Activated naive CD8-positive, alpha-beta T cell treated with anti-CD3 and anti-CD28 coated beads, Interleukin-2, amount 10 ng/mL, durations not matched to agents 7 days and 5 days (primary cell): ENCODE data around the gene POLK. TPM values are rescaled to one million over a fixed set of nuclear protein-coding genes. Genes with fewer than 3 reads are reported as not detected.
"Not testable (repeated sequence)": the region's sequence is repeated elsewhere in the genome, so short reads cannot be mapped to it uniquely, and the experiment has no call there.

ENCODE experiments used
- ATAC-seq: fragments of 150-1000 bp; cut with Tn5 transposase; one replicate; pipeline ENCODE4 v1.10.0; 2021; ENCODE audit warnings: low read depth, moderate library complexity
- POLR2A ChIA-PET: fragments of 350-600 bp; sonication (Branson Sonifier 250); formaldehyde crosslinking; loops from one replicate; lab custom pipeline; 2021; ENCODE audit warnings: antibody characterized with exemption; lab: Charles Lee
- DNase-seq: peaks from one replicate; pipeline ENCODE4 v3.0.0; 2021
- H3K27ac Mint-ChIP-seq: one replicate; pipeline ENCODE4 v1.8.0; 2022; ENCODE audit warnings: mild to moderate bottlenecking, mixed read lengths
- H3K27me3 Mint-ChIP-seq: one replicate; pipeline ENCODE4 v1.8.0; 2022; ENCODE audit warnings: mild to moderate bottlenecking, moderate library complexity, mixed read lengths
- H3K36me3 Mint-ChIP-seq: one replicate; pipeline ENCODE4 v1.8.0; 2021; ENCODE audit warnings: mild to moderate bottlenecking, mixed read lengths
- H3K4me1 Mint-ChIP-seq: one replicate; pipeline ENCODE4 v1.8.0; 2021; ENCODE audit warnings: mixed read lengths
- H3K4me3 Mint-ChIP-seq: one replicate; pipeline ENCODE4 v1.8.0; 2022; ENCODE audit warnings: mild to moderate bottlenecking, moderate library complexity, mixed read lengths
- H3K9me3 Mint-ChIP-seq: one replicate; pipeline ENCODE4 v1.8.0; 2021; ENCODE audit warnings: mixed read lengths
- total RNA-seq, 2 experiments: library from RNA; stranded (reverse); gene quantifications; one replicate each; pipeline ENCODE4 v1.2.3, GENCODE V29; 2021

POLK gene
- total RNA-seq, 2 experiments from 2014 or later, result 27.6 to 29.8 TPM

DNA sequence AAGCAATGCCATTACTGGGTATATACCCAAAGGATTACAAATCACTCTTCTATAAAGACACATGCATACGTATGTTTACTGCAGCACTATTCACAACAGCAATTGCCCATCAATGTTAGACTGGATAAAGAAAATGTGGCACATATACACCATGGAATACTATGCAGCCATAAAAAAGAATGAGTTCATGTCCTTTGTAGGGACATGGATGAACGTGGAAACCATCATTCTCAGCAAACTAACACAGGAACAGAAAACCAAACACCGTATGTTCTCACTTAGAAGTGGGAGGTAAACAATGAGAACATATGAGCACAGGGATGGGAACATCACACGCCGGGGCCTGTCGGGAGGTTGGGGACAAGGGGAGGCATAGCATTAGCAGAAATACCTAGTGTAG is 21.8 kb upstream of the POLK start:
- H3K4me1 Mint-ChIP-seq, H3K27ac Mint-ChIP-seq, H3K4me3 Mint-ChIP-seq, H3K27me3 Mint-ChIP-seq, DNase-seq, ATAC-seq, POLR2A ChIA-PET: not testable (repeated sequence)
- H3K9me3 Mint-ChIP-seq, result peaks cover 31% of the 10 kb centered on the region
- H3K36me3 Mint-ChIP-seq, result peaks cover 68% of the 10 kb centered on the region

DNA sequence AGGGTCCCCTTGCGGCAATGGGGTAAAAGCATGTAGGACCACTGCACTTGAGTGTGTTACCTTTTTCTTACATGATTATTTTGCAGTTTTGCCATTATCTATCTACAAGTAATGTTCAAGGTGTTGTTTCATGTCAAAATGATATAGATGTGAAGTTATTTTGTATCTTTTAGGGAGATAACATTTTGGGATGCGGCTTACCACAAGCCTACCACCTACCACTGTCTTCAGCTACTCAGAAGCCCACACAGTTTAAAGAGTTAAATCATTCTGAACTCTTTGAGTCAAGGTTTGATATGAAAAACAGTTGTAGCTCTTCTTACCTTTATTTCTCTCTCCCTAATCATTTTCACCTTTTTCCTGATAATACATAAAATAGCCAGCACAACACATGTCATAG is 20.1 kb upstream of the POLK start:
- H3K36me3 Mint-ChIP-seq, result peaks cover 58% of the 10 kb centered on the region
- no peak overlapping the region for H3K4me3 Mint-ChIP-seq
- POLR2A ChIA-PET, result no interaction called here
- peaks cover 3% of the 10 kb centered on the region for H3K4me1 Mint-ChIP-seq
- no peak for DNase-seq
- no peak overlapping the region for H3K27ac Mint-ChIP-seq
- no peak for ATAC-seq
- H3K27me3 Mint-ChIP-seq, result no peaks in the 10 kb centered on the region
- peaks cover 20% of the 10 kb centered on the region for H3K9me3 Mint-ChIP-seq

DNA sequence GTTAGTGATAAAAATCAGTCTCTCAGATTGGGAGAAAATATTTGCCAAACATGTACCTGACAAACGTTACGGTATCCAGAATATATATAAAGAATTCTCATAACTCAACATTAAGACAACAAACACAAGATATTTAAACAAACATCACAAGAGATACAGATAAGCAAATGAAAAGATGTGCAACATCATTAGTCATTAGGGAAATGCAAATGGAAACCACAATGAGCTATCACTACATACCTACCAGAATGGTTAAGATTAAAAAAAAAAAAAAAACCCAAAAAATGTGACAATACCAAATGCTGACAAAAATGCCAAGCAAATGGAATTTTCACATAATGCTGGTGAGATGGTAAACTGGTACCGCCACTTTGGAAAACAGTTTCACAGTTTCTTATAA is 15.7 kb upstream of the POLK start:
- no peak overlapping the region for H3K27ac Mint-ChIP-seq
- peaks cover 5% of the 10 kb centered on the region for H3K9me3 Mint-ChIP-seq
- peaks cover 3% of the 10 kb centered on the region for H3K4me1 Mint-ChIP-seq
- DNase-seq (no peak), ATAC-seq (no peak)
- POLR2A ChIA-PET, result no interaction called here
- H3K36me3 Mint-ChIP-seq, result peaks cover 61% of the 10 kb centered on the region
- no peaks in the 10 kb centered on the region for H3K27me3 Mint-ChIP-seq
- no peak overlapping the region for H3K4me3 Mint-ChIP-seq

DNA sequence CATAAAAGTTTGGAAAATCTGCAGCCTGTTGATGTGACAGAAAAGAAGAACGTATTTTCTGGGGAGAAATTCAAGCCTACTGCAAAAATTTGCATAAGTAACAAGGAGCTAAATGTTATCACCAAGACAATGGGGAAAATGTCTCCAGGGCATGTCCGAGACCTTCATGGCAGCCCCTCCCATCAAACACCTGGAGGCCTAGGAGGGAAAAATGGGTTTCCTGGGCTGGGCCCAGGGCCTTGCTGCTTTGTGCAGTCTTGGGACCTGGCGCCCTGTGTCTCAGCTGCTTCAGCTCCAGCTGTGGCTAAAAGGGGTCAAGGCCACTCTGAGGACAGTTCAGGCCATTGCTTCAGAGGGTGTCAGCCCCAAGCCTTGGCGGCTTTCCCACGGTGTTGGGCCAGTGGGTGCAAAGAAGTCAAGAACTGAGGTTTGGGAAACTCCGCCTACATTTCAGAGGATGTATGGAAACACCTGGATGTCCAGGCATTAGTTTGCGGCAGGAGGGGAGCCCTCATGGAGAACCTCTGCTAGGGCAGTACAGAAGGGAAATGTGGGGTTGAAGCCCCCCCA is 13.4 kb upstream of the POLK start:
- no peaks in the 10 kb centered on the region for H3K27me3 Mint-ChIP-seq
- POLR2A ChIA-PET, result no interaction called here
- H3K9me3 Mint-ChIP-seq, result peaks cover 5% of the 10 kb centered on the region
- no peak overlapping the region for H3K4me3 Mint-ChIP-seq
- ATAC-seq, result no peak
- peaks cover 3% of the 10 kb centered on the region for H3K4me1 Mint-ChIP-seq
- no peak overlapping the region for H3K27ac Mint-ChIP-seq
- peaks cover 50% of the 10 kb centered on the region for H3K36me3 Mint-ChIP-seq
- no peak for DNase-seq

DNA sequence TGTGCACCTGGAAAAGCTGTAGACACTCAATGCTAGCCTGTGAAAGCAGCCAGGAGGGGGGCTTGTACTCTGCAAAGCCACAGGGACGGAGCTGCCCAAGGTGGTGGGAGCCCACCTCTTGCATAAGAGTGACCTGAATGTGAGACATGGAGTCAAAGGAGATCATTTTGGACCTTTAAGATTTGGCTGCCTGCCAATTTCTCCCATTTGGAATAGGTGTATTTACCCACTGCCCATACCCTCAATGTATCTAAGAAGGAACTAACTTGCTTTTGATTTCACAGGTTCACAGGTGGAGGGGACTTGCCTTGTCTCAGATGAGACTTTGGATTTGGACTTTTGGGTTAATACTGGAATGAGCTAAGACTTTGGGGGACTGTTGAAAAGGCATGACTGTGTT is 12.8 kb upstream of the POLK start:
- peaks cover 53% of the 10 kb centered on the region for H3K36me3 Mint-ChIP-seq
- H3K4me3 Mint-ChIP-seq, ATAC-seq, H3K9me3 Mint-ChIP-seq, H3K27me3 Mint-ChIP-seq, H3K27ac Mint-ChIP-seq, H3K4me1 Mint-ChIP-seq, DNase-seq, POLR2A ChIA-PET: not testable (repeated sequence)

DNA sequence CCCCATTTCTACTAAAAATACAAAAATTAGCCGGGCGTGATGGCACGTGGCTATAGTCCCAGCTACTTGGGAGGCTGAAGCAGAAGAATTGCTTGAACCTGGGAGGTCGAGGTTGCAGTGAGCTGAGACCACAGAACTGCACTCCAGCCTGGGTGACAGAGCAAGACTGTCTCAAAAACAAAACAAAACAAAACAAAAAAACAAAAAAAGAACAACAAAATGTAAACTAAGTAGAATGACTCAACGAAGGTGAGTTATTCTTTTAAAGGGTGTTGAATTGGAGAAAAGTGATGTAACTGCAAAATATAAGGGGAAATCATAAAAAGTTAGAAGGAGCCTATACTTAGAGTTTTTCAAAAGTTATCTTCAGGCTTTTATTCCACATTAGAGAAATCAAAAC is 6.6 kb upstream of the POLK start:
- H3K4me3 Mint-ChIP-seq, DNase-seq, H3K27me3 Mint-ChIP-seq, POLR2A ChIA-PET, H3K9me3 Mint-ChIP-seq, H3K27ac Mint-ChIP-seq, ATAC-seq: not testable (repeated sequence)
- Mint-ChIP-seq H3K4me1 (peaks cover 25% of the 10 kb centered on the region), H3K36me3 (peaks cover 44% of the 10 kb centered on the region)

DNA sequence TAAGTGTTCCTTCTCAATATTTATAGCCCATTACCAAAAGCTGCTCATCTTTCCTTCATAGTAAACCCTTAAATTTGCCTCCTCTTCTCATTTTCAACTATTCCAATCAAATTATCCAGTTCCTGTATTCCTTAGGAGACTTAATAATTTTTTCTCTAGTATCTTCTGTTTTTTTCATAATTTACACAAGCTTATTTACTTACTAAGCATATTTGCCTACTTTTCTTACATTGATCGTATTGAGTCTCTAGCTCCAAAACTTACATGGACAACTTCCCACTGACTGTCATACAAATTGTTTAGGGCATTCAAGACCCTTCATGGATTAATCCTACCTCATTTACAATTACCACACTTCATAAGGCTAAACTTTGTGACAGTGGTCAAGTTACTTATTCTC is 3.9 kb upstream of the POLK start:
- POLR2A ChIA-PET, result no interaction called here
- Mint-ChIP-seq H3K27ac (no peak overlapping the region), H3K4me3 (no peak overlapping the region), H3K27me3 (no peaks in the 10 kb centered on the region), H3K9me3 (no peaks in the 10 kb centered on the region), H3K4me1 (peaks cover 28% of the 10 kb centered on the region), H3K36me3 (peaks cover 30% of the 10 kb centered on the region)
- DNase-seq (no peak), ATAC-seq (no peak)

DNA sequence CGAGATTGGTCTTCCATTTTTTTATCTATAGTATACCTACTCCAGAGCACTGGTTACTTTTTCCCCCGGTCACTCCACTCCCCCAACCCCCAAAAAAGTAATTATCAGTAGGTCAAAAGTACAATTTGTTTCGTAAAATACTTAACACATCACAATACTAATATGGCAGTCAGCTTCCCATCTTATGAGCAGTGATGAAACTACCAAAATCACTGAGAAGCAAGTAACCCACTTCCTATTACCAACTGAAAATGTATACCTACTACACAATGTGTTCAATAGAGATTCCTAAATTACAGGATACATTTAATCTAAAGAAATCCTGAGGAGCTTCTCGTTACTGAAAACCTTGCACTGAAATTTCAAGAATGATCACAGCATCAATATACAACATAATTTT is 2.1 kb upstream of the POLK start:
- H3K27ac Mint-ChIP-seq, result peak overlapping the region; percentile 11
- H3K36me3 Mint-ChIP-seq, result peaks cover 29% of the 10 kb centered on the region
- no peaks in the 10 kb centered on the region for H3K9me3 Mint-ChIP-seq
- ATAC-seq (no peak), DNase-seq (no peak)
- peaks cover 37% of the 10 kb centered on the region for H3K4me1 Mint-ChIP-seq
- peak overlapping the region; percentile 82 for H3K4me3 Mint-ChIP-seq
- H3K27me3 Mint-ChIP-seq, result no peaks in the 10 kb centered on the region
- POLR2A ChIA-PET, result interaction anchor here (0.6 to 1.6 kb wide), 2 partner anchors 195 to 273 kb away, joined by 3 to 7 read pairs; partner anchors contain the start of gene ANKRD31

DNA sequence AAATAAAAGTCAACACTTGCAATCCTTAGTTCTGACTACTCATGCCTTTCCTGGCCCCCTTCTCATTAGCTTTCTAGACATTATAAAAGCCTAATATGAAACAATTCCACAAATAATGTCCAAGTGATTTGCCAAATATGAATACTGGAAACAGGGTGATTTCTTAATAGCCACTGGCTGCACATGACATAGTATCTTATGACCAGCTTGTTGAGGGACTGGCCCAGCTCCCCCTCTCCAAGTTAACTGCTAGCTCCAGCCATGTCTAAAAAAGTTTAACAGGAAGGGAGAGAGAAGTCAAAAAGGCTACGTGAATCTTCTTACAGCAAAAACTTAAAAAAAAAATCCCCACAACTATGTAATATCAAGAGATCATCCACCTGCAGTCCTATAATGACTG is 1.7 kb upstream of the POLK start:
- no peak for ATAC-seq
- Mint-ChIP-seq H3K4me3 (peak overlapping the region; percentile 82), H3K27me3 (no peaks in the 10 kb centered on the region), H3K9me3 (no peaks in the 10 kb centered on the region), H3K27ac (peak overlapping the region; percentile 11), H3K36me3 (peaks cover 27% of the 10 kb centered on the region), H3K4me1 (peaks cover 38% of the 10 kb centered on the region)
- DNase-seq, result no peak
- POLR2A ChIA-PET, result interaction anchor here (0.6 to 1.6 kb wide), 4 partner anchors 173 to 274 kb away, joined by 3 to 10 read pairs (median 5); partner anchors contain the start of genes ANKRD31, HMGCR and POC5

DNA sequence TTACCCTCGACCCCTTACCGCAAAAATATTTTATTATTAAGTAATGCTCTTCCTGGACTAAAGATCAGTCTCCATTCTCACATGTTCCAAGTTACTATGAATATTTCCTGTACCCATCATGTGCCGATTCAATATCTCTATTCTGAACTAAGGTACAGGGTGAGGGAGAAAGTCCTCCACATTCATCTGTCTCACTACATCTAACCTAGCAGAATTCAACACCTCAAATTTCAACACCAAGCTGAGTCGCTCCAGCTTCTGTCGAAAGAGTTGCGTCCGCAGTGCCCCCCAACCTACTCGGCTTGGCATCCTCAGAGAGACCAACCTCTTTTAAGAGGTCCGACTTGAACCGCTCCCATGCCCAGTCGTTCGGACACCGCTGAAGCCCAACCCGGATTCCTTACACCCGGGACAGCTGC is 1.3 kb upstream of the POLK start:
- POLR2A ChIA-PET, result interaction anchor here (1.0 to 1.6 kb wide), 3 partner anchors 173 to 274 kb away, joined by 3 to 10 read pairs (median 7); partner anchors contain the start of genes ANKRD31, HMGCR and POC5

DNA sequence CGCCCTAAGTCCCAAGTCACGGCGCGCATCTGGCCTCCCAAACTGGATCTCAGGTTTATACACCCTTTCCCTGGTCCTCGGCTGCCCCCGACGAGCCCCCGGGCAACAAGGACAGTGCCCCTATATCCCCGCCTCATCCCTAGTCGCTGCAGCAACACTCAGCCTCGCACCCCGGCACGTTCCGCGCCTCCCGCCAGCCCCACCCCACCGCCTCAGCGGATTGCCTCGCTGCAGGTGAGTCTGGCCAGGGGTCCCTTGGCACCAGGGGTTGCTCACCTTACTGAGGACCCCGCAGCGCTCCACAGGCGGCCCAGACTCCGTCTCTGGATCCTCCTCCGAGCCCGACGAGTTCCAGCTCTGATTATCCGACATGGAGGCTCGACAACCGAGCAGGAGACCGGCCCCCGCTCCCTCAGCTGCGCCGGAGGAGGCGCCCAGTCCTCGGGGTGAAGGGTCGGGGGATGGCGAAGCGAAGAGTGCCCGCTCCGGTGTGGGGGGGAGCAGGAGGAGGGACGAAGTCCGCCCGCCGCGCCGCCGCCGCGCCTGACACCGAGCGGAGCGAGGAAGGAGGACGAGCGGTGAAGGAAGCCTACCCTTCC is 756 bp upstream of the POLK start:
- no peaks in the 10 kb centered on the region for H3K9me3 Mint-ChIP-seq
- POLR2A ChIA-PET, result interaction anchor here (1.0 to 1.7 kb wide), 5 partner anchors 174 to 665 kb away, joined by 3 to 10 read pairs (median 7); partner anchors contain the start of genes ANKRD31, HMGCR and POC5
- H3K4me1 Mint-ChIP-seq, result peaks cover 34% of the 10 kb centered on the region

More for the DNA sequence above, 1.3 kb upstream of the POLK start:
- peak overlapping the region; percentile 95 for H3K27ac Mint-ChIP-seq
- no peaks in the 10 kb centered on the region for H3K27me3 Mint-ChIP-seq
- peaks cover 36% of the 10 kb centered on the region for H3K4me1 Mint-ChIP-seq
- no peaks in the 10 kb centered on the region for H3K9me3 Mint-ChIP-seq
- H3K4me3 Mint-ChIP-seq, result peak overlapping the region; percentile 82
- peaks cover 25% of the 10 kb centered on the region for H3K36me3 Mint-ChIP-seq
- no peak for ATAC-seq
- no peak for DNase-seq

DNA sequence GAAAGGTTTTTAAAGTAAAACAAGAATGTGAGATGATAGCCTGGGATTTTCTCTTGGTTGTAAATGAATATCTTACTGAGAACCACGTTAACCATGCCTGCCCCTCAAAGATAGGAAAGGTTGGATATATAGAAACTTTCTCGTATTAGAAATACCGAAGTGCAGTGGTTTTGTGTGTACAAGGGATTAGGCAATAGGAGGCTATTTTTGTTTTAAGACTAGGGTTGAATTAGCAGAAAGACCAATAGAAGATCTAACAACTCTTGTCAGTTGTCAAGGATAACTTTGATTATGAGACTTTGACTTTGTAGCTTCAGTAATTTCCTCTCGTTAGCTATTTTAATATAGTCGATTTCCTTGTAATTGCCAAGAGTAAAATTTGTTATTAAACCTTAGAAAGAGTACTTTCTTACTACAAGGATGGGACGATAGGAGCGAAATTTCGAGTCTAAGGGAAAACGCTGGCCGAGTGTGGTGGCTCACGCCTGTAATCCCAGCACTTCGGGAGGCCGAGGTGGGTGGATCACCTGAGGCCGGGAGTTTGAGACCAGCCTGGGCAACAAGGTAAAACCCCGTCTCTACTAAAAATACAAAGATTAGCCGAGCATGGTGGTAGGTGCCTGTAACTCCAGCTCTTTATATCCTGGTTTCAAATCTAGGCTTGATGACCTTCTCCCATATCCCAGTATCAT is 838 bp downstream of the POLK start:
- POLR2A ChIA-PET, result interaction anchor here (1.0 to 1.7 kb wide), 3 partner anchors 175 to 664 kb away, joined by 3 to 9 read pairs (median 7); partner anchors contain the start of genes HMGCR and POC5
- Mint-ChIP-seq H3K4me1 (peaks cover 36% of the 10 kb centered on the region), H3K4me3 (peak overlapping the region; percentile 82), H3K9me3 (no peaks in the 10 kb centered on the region), H3K36me3 (peaks cover 23% of the 10 kb centered on the region), H3K27me3 (no peaks in the 10 kb centered on the region), H3K27ac (peak overlapping the region; percentile 95)
- no peak for DNase-seq
- ATAC-seq, result no peak

More for the DNA sequence above, 756 bp upstream of the POLK start:
- Mint-ChIP-seq H3K4me3 (peak overlapping the region; percentile 82), H3K36me3 (peaks cover 22% of the 10 kb centered on the region), H3K27ac (peak overlapping the region; percentile 95), H3K27me3 (no peaks in the 10 kb centered on the region)
- peak; percentile 30 for ATAC-seq
- DNase-seq, result no peak

DNA sequence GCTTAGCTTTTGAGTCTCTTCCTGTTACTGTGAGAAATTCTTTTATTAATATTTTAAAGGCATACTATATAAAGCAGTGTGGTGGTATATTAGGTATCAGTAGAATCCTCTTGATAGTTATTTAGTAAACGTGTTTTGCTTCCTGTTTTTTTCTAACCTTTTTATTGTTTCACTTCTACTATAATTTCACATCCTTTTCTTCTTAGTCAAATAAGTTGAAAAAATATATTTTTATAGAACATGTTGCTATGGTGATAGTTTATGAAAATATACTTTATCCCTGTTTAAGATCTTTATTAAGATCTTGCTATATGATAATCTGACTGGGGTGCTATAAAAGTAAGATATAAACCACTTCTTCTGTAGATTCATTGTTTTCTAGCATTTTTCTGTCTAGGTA is 2.1 kb downstream of the POLK start:
- POLR2A ChIA-PET, result no interaction called here
- H3K4me1 Mint-ChIP-seq, result peaks cover 30% of the 10 kb centered on the region
- DNase-seq (no peak), ATAC-seq (no peak)
- H3K9me3 Mint-ChIP-seq, result no peaks in the 10 kb centered on the region
- no peak overlapping the region for H3K4me3 Mint-ChIP-seq
- H3K27ac Mint-ChIP-seq, result no peak overlapping the region
- peaks cover 22% of the 10 kb centered on the region for H3K36me3 Mint-ChIP-seq
- H3K27me3 Mint-ChIP-seq, result no peaks in the 10 kb centered on the region
